OCI-LY3 (cell line): ENCODE data around the gene B3GNT9.

Experiments
- CTCF ChIP-seq: fragments of 200-600, 300-600 bp; sonication (generic); IDR thresholded peaks from 2 replicates; pipeline ENCODE4 v1.5.1; 2014; ENCODE audit warnings: antibody characterized with exemption, low read length, low read depth
- EZH2phosphoT487 ChIP-seq: fragments of 200-600 bp; shearing (Covaris generic); IDR thresholded peaks from 2 replicates; pipeline ENCODE4 v1.6.1; 2018; ENCODE audit warnings: antibody characterized with exemption, mixed run types, low read depth

DNA sequence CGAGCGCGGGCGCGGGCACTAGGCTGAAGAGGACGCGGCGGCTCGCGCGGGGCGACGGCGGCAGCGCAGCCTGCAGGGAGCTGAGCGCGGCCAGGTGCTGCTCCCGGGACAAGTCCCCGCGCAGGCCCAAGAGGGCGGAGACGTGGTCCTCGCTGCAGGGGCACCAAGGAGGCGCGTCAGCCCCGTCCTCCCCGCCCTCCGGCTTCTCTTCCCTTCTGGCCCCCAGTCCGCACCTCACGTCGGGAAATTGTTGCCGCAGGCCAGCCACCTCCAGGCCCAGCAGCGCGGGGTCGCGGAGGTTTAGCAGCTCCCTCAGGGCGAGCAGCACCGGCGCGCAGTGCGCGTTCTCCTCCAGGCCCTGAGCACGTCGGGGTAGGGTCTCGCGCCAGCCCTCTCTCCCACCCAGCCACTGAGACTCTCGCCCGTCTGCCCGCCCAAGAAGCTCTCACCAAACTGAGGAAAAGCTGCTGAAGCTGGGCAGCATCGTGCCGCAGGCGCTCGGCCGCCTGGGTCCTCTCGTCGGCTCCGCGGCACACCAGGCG lies 33.7 kb upstream of the B3GNT9 start:
- TF ChIP-seq CTCF: no peak
- TF ChIP-seq EZH2phosphoT487: no peak
